HEK293 (cell line): ENCODE measurements around the gene THBD.

Experiments
- CTCF ChIA-PET: fragments of 350-600 bp; formaldehyde crosslinking; extraction: SDS; loops from one replicate; lab custom pipeline; 2021; ENCODE audit warnings: antibody characterized with exemption; lab: Yijun Ruan, JAX
- POLR2A ChIA-PET: fragments of 300-600 bp; formaldehyde crosslinking; extraction: SDS; loops from one replicate; lab custom pipeline; 2020; ENCODE audit warnings: antibody characterized with exemption, inconsistent platforms; lab: Yijun Ruan, JAX
- H3K27ac ChIP-seq: fragments of 200-500 bp; sonication (Bioruptor generic); 2 replicates; pipeline ENCODE4 v1.5.1; 2014; ENCODE audit warnings: low read depth, low read length, control low read depth, inconsistent platforms; ENCODE audit errors: extremely low read depth
- H3K36me3 ChIP-seq, 2 experiments: fragments of 200-500 bp in 1 of 2; sonication (Bioruptor generic) in 1 of 2; 1 replicate in 1 of 2; 2 replicates in 1 of 2; pipeline ENCODE4 v1.5.1; 2014 to 2017; ENCODE audit warnings: inconsistent platforms in 2 of 2, low read length in 2 of 2; ENCODE audit not compliant: control insufficient read depth in 2 of 2, insufficient read depth in 1 of 2
- H3K4me1 ChIP-seq: fragments of 200-500 bp; sonication (Bioruptor generic); 2 replicates; pipeline ENCODE4 v1.5.1; 2014; ENCODE audit warnings: mild to moderate bottlenecking, low read length, inconsistent platforms; ENCODE audit not compliant: control insufficient read depth, insufficient read depth
- H3K4me3 ChIP-seq: 2 replicates; pipeline ENCODE4 v1.5.1; 2011; ENCODE audit warnings: low read depth, mild to moderate bottlenecking, control low read depth, low read length, moderate library complexity
- H3K9me3 ChIP-seq: fragments of 200-500 bp; sonication (Bioruptor generic); 2 replicates; pipeline ENCODE4 v1.5.1; 2014; ENCODE audit warnings: low read depth, low read length, inconsistent platforms; ENCODE audit not compliant: control insufficient read depth, insufficient read depth
- GFI1B ChIP-seq: fragments of 450-650 bp; formaldehyde crosslinking; IDR thresholded peaks from 2 replicates; pipeline ENCODE4 v1.5.1; 2016; ENCODE audit warnings: missing biosample characterization, missing genetic modification characterization
- ZFP41 ChIP-seq: fragments of 450-650 bp; formaldehyde crosslinking; IDR thresholded peaks from 2 replicates; pipeline ENCODE4 v1.5.1; 2016; ENCODE audit warnings: missing biosample characterization, missing genetic modification characterization, borderline replicate concordance
- ZNF138 ChIP-seq: fragments of 450-650 bp; formaldehyde crosslinking; IDR thresholded peaks from 2 replicates; pipeline ENCODE4 v1.5.1; 2016; ENCODE audit warnings: missing biosample characterization, missing genetic modification characterization, borderline replicate concordance
- ZNF16 ChIP-seq: fragments of 450-650 bp; formaldehyde crosslinking; IDR thresholded peaks from 2 replicates; pipeline ENCODE4 v1.5.1; 2016; ENCODE audit warnings: low read depth, missing biosample characterization, missing genetic modification characterization
- ZNF214 ChIP-seq: fragments of 450-650 bp; formaldehyde crosslinking; IDR thresholded peaks from 2 replicates; pipeline ENCODE4 v1.5.1; 2017; ENCODE audit warnings: missing biosample characterization, mild to moderate bottlenecking, missing genetic modification characterization, borderline replicate concordance
- ZNF335 ChIP-seq: fragments of 450-650 bp; formaldehyde crosslinking; conservative IDR thresholded peaks from 2 replicates; pipeline ENCODE4 v1.5.1; 2016; ENCODE audit warnings: missing biosample characterization, missing genetic modification characterization
- ZNF558 ChIP-seq: fragments of 450-650 bp; formaldehyde crosslinking; IDR thresholded peaks from 2 replicates; pipeline ENCODE4 v1.5.1; 2016; ENCODE audit warnings: missing biosample characterization, missing genetic modification characterization
- ZNF596 ChIP-seq: fragments of 450-650 bp; IDR thresholded peaks from 2 replicates; pipeline ENCODE4 v1.5.0; 2018; ENCODE audit warnings: missing biosample characterization, mild to moderate bottlenecking, missing genetic modification characterization, moderate library complexity
- ZNF76 ChIP-seq: fragments of 450-650 bp; formaldehyde crosslinking; IDR thresholded peaks from 2 replicates; pipeline ENCODE4; 2016; ENCODE audit warnings: low read depth, missing biosample characterization, missing genetic modification characterization, borderline replicate concordance
- TF ChIP-seq, protein P1 (sequence below): fragments of 450-650 bp; formaldehyde crosslinking; IDR thresholded peaks from 2 replicates; pipeline ENCODE4 v1.5.1; 2016; ENCODE audit warnings: missing biosample characterization, missing genetic modification characterization, borderline replicate concordance
- TF ChIP-seq, protein P2 (sequence below): fragments of 450-650 bp; formaldehyde crosslinking; IDR thresholded peaks from 2 replicates; pipeline ENCODE4 v1.5.1; 2016; ENCODE audit warnings: missing biosample characterization, missing genetic modification characterization
- TF ChIP-seq, protein P3 (sequence below): fragments of 450-650 bp; formaldehyde crosslinking; IDR thresholded peaks from 2 replicates; pipeline ENCODE4 v1.5.1; 2016; ENCODE audit warnings: missing biosample characterization, missing genetic modification characterization, low read depth
- TF ChIP-seq, protein P4 (sequence below): fragments of 450-650 bp; formaldehyde crosslinking; IDR thresholded peaks from 2 replicates; pipeline ENCODE4 v1.5.1; 2016; ENCODE audit warnings: missing biosample characterization, missing genetic modification characterization, low read depth
- TF ChIP-seq, protein P5 (sequence below): fragments of 450-650 bp; formaldehyde crosslinking; IDR thresholded peaks from 2 replicates; pipeline ENCODE4 v1.5.1; 2017; ENCODE audit warnings: missing biosample characterization, missing genetic modification characterization

Gene THBD

DNA sequence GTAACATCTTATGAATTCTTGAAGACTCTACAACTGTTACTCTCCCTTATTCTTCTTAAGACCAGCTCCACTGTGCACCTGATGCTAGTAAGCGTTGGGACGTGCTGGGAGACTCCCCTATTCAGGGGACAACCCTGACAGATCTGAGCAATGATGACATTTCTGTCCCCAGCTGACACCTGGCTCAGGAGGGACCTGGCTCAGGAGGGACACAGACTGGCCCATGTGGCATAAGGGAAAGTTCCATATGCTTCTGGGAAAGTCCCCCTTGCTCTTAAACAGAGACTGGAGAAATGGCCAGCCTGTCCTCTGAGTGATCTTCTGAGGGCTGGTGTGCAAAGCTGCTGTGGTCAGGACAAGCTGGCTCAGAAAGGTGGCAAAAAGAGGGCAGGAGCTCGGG, 46.6 kb upstream of the THBD start:
- CTCF ChIA-PET, result interaction anchor here (1.2 kb wide), 1 partner anchor 142 kb away, joined by 3 read pairs; no protein-coding TSS in a partner anchor
- Histone ChIP-seq H3K36me3 (no peaks in the 10 kb centered on the region), H3K4me3 (no peak overlapping the region), H3K4me1 (peaks cover 7% of the 10 kb centered on the region; the same call in 1 of the 2 replicates), H3K27ac (no peak overlapping the region), H3K9me3 (no peaks in the 10 kb centered on the region)
- POLR2A ChIA-PET, result interaction anchor here (0.7 kb wide), 1 partner anchor 405 kb away, joined by 3 read pairs; no protein-coding TSS in a partner anchor
- no peak for TF ChIP-seq ZNF138
- TF ChIP-seq, protein P1, sequence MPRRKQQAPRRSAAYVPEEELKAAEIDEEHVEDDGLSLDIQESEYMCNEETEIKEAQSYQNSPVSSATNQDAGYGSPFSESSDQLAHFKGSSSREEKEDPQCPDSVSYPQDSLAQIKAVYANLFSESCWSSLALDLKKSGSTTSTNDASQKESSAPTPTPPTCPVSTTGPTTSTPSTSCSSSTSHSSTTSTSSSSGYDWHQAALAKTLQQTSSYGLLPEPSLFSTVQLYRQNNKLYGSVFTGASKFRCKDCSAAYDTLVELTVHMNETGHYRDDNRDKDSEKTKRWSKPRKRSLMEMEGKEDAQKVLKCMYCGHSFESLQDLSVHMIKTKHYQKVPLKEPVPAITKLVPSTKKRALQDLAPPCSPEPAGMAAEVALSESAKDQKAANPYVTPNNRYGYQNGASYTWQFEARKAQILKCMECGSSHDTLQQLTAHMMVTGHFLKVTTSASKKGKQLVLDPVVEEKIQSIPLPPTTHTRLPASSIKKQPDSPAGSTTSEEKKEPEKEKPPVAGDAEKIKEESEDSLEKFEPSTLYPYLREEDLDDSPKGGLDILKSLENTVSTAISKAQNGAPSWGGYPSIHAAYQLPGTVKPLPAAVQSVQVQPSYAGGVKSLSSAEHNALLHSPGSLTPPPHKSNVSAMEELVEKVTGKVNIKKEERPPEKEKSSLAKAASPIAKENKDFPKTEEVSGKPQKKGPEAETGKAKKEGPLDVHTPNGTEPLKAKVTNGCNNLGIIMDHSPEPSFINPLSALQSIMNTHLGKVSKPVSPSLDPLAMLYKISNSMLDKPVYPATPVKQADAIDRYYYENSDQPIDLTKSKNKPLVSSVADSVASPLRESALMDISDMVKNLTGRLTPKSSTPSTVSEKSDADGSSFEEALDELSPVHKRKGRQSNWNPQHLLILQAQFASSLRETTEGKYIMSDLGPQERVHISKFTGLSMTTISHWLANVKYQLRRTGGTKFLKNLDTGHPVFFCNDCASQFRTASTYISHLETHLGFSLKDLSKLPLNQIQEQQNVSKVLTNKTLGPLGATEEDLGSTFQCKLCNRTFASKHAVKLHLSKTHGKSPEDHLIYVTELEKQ (tag by site-specific recombination), result no peak

DNA sequence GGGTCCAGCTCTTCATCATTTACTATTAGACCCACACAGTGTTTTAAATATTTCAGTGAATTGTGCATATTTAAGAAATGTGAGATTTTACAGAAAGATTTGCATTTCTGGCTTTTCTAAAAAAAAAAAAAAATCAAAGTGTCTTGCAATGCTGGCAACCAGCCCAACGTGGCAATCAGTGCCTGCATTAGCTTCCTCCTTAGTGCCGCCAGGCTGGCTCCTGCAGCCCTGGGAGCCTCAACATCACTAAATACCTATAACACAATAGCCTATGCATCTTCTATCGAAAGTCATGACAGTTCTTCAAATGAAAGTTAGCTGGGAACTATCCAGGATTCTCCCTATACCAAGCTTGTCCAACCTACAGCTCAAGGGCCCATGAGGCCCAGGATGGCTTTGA, 46.0 kb upstream of the THBD start:
- H3K4me1 ChIP-seq, result peaks cover 7% of the 10 kb centered on the region; the same call in 1 of the 2 replicates
- POLR2A ChIA-PET, result interaction anchor here (0.7 kb wide), 1 partner anchor 404 kb away, joined by 3 read pairs; no protein-coding TSS in a partner anchor
- no peak overlapping the region for H3K27ac ChIP-seq
- H3K36me3 ChIP-seq, result no peaks in the 10 kb centered on the region
- H3K9me3 ChIP-seq, result no peaks in the 10 kb centered on the region
- TF ChIP-seq, protein P2, sequence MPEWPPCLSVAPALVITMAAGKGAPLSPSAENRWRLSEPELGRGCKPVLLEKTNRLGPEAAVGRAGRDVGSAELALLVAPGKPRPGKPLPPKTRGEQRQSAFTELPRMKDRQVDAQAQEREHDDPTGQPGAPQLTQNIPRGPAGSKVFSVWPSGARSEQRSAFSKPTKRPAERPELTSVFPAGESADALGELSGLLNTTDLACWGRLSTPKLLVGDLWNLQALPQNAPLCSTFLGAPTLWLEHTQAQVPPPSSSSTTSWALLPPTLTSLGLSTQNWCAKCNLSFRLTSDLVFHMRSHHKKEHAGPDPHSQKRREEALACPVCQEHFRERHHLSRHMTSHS (tag by site-specific recombination), result no peak
- TF ChIP-seq, protein P3, sequence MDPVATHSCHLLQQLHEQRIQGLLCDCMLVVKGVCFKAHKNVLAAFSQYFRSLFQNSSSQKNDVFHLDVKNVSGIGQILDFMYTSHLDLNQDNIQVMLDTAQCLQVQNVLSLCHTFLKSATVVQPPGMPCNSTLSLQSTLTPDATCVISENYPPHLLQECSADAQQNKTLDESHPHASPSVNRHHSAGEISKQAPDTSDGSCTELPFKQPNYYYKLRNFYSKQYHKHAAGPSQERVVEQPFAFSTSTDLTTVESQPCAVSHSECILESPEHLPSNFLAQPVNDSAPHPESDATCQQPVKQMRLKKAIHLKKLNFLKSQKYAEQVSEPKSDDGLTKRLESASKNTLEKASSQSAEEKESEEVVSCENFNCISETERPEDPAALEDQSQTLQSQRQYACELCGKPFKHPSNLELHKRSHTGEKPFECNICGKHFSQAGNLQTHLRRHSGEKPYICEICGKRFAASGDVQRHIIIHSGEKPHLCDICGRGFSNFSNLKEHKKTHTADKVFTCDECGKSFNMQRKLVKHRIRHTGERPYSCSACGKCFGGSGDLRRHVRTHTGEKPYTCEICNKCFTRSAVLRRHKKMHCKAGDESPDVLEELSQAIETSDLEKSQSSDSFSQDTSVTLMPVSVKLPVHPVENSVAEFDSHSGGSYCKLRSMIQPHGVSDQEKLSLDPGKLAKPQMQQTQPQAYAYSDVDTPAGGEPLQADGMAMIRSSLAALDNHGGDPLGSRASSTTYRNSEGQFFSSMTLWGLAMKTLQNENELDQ (tag by site-specific recombination), result no peak
- TF ChIP-seq ZFP41, result no peak
- no peak for TF ChIP-seq ZNF16 (tag by site-specific recombination)
- TF ChIP-seq ZNF596, result no peak
- no peak for TF ChIP-seq ZNF558
- TF ChIP-seq, protein P4, sequence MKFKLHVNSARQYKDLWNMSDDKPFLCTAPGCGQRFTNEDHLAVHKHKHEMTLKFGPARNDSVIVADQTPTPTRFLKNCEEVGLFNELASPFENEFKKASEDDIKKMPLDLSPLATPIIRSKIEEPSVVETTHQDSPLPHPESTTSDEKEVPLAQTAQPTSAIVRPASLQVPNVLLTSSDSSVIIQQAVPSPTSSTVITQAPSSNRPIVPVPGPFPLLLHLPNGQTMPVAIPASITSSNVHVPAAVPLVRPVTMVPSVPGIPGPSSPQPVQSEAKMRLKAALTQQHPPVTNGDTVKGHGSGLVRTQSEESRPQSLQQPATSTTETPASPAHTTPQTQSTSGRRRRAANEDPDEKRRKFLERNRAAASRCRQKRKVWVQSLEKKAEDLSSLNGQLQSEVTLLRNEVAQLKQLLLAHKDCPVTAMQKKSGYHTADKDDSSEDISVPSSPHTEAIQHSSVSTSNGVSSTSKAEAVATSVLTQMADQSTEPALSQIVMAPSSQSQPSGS (tag by site-specific recombination), result no peak
- no peak for TF ChIP-seq GFI1B (tag by site-specific recombination)
- TF ChIP-seq ZNF76 (tag by site-specific recombination), result no peak
- no peak for TF ChIP-seq ZNF214 (tag by site-specific recombination)
- TF ChIP-seq ZNF335 (tag by site-specific recombination), result no peak
- TF ChIP-seq, protein P5, sequence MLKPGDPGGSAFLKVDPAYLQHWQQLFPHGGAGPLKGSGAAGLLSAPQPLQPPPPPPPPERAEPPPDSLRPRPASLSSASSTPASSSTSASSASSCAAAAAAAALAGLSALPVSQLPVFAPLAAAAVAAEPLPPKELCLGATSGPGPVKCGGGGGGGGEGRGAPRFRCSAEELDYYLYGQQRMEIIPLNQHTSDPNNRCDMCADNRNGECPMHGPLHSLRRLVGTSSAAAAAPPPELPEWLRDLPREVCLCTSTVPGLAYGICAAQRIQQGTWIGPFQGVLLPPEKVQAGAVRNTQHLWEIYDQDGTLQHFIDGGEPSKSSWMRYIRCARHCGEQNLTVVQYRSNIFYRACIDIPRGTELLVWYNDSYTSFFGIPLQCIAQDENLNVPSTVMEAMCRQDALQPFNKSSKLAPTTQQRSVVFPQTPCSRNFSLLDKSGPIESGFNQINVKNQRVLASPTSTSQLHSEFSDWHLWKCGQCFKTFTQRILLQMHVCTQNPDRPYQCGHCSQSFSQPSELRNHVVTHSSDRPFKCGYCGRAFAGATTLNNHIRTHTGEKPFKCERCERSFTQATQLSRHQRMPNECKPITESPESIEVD (tag by site-specific recombination), result no peak
- TF ChIP-seq, all 188 proteins: peak for 0
- CTCF ChIA-PET, result no interaction called here
- no peak overlapping the region for H3K4me3 ChIP-seq
